Sigmoid colon (tissue), 3 donors: ENCODE results near the gene HADHA.

Source experiments
- POLR2A ChIP-seq, 2 donors: fragments of 450-650 bp; IDR thresholded peaks; one replicate each; pipeline ENCODE4 v1.6.1; 2016; ENCODE audit warnings: antibody characterized with exemption in 2 of 2, mild to moderate bottlenecking in 2 of 2, moderate library complexity in 2 of 2
- TF ChIP-seq, protein P1 (sequence below), 4 experiments: fragments of 450-650 bp in 3 of 4; fragments of 200-600 bp in 1 of 4; IDR thresholded peaks; one replicate each; pipeline ENCODE4 v1.5.1; 2016 to 2019; ENCODE audit warnings: antibody characterized with exemption in 4 of 4, mild to moderate bottlenecking in 3 of 4, moderate library complexity in 2 of 4

DNA sequence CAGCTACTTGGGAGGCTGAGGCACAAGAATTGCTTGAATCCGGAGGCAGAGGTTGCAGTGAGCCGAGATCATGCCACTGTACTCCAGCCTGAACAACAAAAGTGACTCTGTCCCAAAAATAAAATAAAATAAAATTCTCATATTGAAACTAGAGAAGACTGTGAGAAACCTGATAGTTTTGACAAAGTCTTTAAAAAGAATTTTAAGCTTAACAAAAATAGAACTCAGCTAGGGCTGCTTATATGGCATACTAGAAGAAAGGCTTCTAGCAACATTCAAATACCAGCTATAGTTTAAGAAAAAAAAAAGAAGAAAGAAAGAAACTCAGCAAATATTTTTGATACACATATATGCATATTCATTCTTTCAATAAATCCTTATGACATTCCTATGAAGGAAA is 13.6 kb downstream of the HADHA start:
- TF ChIP-seq, protein P1, sequence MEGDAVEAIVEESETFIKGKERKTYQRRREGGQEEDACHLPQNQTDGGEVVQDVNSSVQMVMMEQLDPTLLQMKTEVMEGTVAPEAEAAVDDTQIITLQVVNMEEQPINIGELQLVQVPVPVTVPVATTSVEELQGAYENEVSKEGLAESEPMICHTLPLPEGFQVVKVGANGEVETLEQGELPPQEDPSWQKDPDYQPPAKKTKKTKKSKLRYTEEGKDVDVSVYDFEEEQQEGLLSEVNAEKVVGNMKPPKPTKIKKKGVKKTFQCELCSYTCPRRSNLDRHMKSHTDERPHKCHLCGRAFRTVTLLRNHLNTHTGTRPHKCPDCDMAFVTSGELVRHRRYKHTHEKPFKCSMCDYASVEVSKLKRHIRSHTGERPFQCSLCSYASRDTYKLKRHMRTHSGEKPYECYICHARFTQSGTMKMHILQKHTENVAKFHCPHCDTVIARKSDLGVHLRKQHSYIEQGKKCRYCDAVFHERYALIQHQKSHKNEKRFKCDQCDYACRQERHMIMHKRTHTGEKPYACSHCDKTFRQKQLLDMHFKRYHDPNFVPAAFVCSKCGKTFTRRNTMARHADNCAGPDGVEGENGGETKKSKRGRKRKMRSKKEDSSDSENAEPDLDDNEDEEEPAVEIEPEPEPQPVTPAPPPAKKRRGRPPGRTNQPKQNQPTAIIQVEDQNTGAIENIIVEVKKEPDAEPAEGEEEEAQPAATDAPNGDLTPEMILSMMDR (IDR thresholded peaks at IDR 0.05) = no peak
- TF ChIP-seq POLR2A (IDR thresholded peaks at IDR 0.05) = no peak
